ENCODE results near the gene ADCY1. TPM values are rescaled to one million over a fixed set of nuclear protein-coding genes. Genes with fewer than 3 reads are reported as not detected.

Gene ADCY1
- total RNA-seq, 1 donor from 2014 or later, result 9.4 TPM

- Mint-ChIP-seq H3K27me3 (ENCODE audit: low read depth) (no peaks in the 10 kb centered on the region), H3K27ac (no peak overlapping the region), H3K9me3 (no peaks in the 10 kb centered on the region), H3K4me3 (ENCODE audit: low read depth) (no peak overlapping the region), H3K4me1 (ENCODE audit: low read depth) (peaks cover 5% of the 10 kb centered on the region), H3K36me3 (ENCODE audit: low read depth) (no peaks in the 10 kb centered on the region)
- intact Hi-C loops (cut with micrococcal nuclease), result no loop called here
- DNase-seq (ENCODE audit: low spot score), result no peak
Observed at GRCh38 chr7:45687185-45687560, 113.0 kb downstream of the ADCY1 start.

- peak; percentile 6 for DNase-seq (ENCODE audit: low spot score)
- Mint-ChIP-seq H3K27ac (no peak overlapping the region), H3K27me3 (ENCODE audit: low read depth) (no peaks in the 10 kb centered on the region), H3K4me1 (ENCODE audit: low read depth) (peaks cover 5% of the 10 kb centered on the region), H3K36me3 (ENCODE audit: low read depth) (no peaks in the 10 kb centered on the region), H3K9me3 (no peaks in the 10 kb centered on the region), H3K4me3 (ENCODE audit: low read depth) (no peak overlapping the region)
- intact Hi-C loops (cut with micrococcal nuclease), result no loop called here
Observed at GRCh38 chr7:45687721-45688120, 113.6 kb downstream of the ADCY1 start.

GRCh38 chr7:45688382-45688781 is 114.2 kb downstream of the ADCY1 start:
- intact Hi-C loops (cut with micrococcal nuclease), result no loop called here
- Mint-ChIP-seq H3K4me3 (ENCODE audit: low read depth) (no peak overlapping the region), H3K27me3 (ENCODE audit: low read depth) (no peaks in the 10 kb centered on the region), H3K4me1 (ENCODE audit: low read depth) (peaks cover 5% of the 10 kb centered on the region), H3K36me3 (ENCODE audit: low read depth) (no peaks in the 10 kb centered on the region), H3K27ac (no peak overlapping the region), H3K9me3 (no peaks in the 10 kb centered on the region)
- no peak for DNase-seq (ENCODE audit: low spot score)

GRCh38 chr7:45689011-45689796 is 115.0 kb downstream of the ADCY1 start:
- no peak for DNase-seq (ENCODE audit: low spot score)
- no peak overlapping the region for H3K27ac Mint-ChIP-seq
- no peaks in the 10 kb centered on the region for H3K36me3 Mint-ChIP-seq (ENCODE audit: low read depth)
- H3K4me1 Mint-ChIP-seq (ENCODE audit: low read depth), result peaks cover 5% of the 10 kb centered on the region
- H3K9me3 Mint-ChIP-seq, result no peaks in the 10 kb centered on the region
- intact Hi-C loops (cut with micrococcal nuclease), result no loop called here
- H3K4me3 Mint-ChIP-seq (ENCODE audit: low read depth), result no peak overlapping the region
- no peaks in the 10 kb centered on the region for H3K27me3 Mint-ChIP-seq (ENCODE audit: low read depth)

GRCh38 chr7:45689797-45690761 is 115.9 kb downstream of the ADCY1 start:
- H3K27me3 Mint-ChIP-seq (ENCODE audit: low read depth), result no peaks in the 10 kb centered on the region
- intact Hi-C loops (cut with micrococcal nuclease), result no loop called here
- no peaks in the 10 kb centered on the region for H3K9me3 Mint-ChIP-seq
- no peaks in the 10 kb centered on the region for H3K36me3 Mint-ChIP-seq (ENCODE audit: low read depth)
- H3K4me1 Mint-ChIP-seq (ENCODE audit: low read depth), result peaks cover 5% of the 10 kb centered on the region
- no peak for DNase-seq (ENCODE audit: low spot score)
- no peak overlapping the region for H3K4me3 Mint-ChIP-seq (ENCODE audit: low read depth)
- no peak overlapping the region for H3K27ac Mint-ChIP-seq

- no peaks in the 10 kb centered on the region for H3K27me3 Mint-ChIP-seq (ENCODE audit: low read depth)
- intact Hi-C loops (cut with micrococcal nuclease), result no loop called here
- no peak overlapping the region for H3K27ac Mint-ChIP-seq
- H3K36me3 Mint-ChIP-seq (ENCODE audit: low read depth), result no peaks in the 10 kb centered on the region
- DNase-seq (ENCODE audit: low spot score), result no peak
- no peaks in the 10 kb centered on the region for H3K9me3 Mint-ChIP-seq
- peaks cover 5% of the 10 kb centered on the region for H3K4me1 Mint-ChIP-seq (ENCODE audit: low read depth)
- no peak overlapping the region for H3K4me3 Mint-ChIP-seq (ENCODE audit: low read depth)
Observed at GRCh38 chr7:45690762-45691150, 116.6 kb downstream of the ADCY1 start.

GRCh38 chr7:45691155-45691656 is 117.0 kb downstream of the ADCY1 start:
- no peak for DNase-seq (ENCODE audit: low spot score)

GRCh38 chr7:45692031-45692430 is 117.9 kb downstream of the ADCY1 start:
- Mint-ChIP-seq H3K9me3 (no peaks in the 10 kb centered on the region), H3K27me3 (ENCODE audit: low read depth) (no peaks in the 10 kb centered on the region), H3K4me1 (ENCODE audit: low read depth) (peaks cover 5% of the 10 kb centered on the region), H3K4me3 (ENCODE audit: low read depth) (no peak overlapping the region), H3K36me3 (ENCODE audit: low read depth) (no peaks in the 10 kb centered on the region), H3K27ac (no peak overlapping the region)
- DNase-seq (ENCODE audit: low spot score), result no peak
- intact Hi-C loops (cut with micrococcal nuclease), result no loop called here

More at GRCh38 chr7:45691155-45691656, 117.0 kb downstream of the ADCY1 start:
- no peak overlapping the region for H3K27ac Mint-ChIP-seq
- no peaks in the 10 kb centered on the region for H3K9me3 Mint-ChIP-seq
- no peaks in the 10 kb centered on the region for H3K27me3 Mint-ChIP-seq (ENCODE audit: low read depth)
- H3K4me1 Mint-ChIP-seq (ENCODE audit: low read depth), result peaks cover 5% of the 10 kb centered on the region
- intact Hi-C loops (cut with micrococcal nuclease), result no loop called here
- H3K4me3 Mint-ChIP-seq (ENCODE audit: low read depth), result no peak overlapping the region
- no peaks in the 10 kb centered on the region for H3K36me3 Mint-ChIP-seq (ENCODE audit: low read depth)

- Mint-ChIP-seq H3K27me3 (ENCODE audit: low read depth) (peaks cover 3% of the 10 kb centered on the region), H3K36me3 (ENCODE audit: low read depth) (no peaks in the 10 kb centered on the region), H3K27ac (no peak overlapping the region), H3K9me3 (no peaks in the 10 kb centered on the region), H3K4me1 (ENCODE audit: low read depth) (no peaks in the 10 kb centered on the region), H3K4me3 (ENCODE audit: low read depth) (no peak overlapping the region)
- intact Hi-C loops (cut with micrococcal nuclease), result no loop called here
- DNase-seq (ENCODE audit: low spot score), result no peak
Observed at GRCh38 chr7:45695249-45695995, 121.3 kb downstream of the ADCY1 start.

GRCh38 chr7:45696476-45696875 is 122.3 kb downstream of the ADCY1 start:
- Mint-ChIP-seq H3K36me3 (ENCODE audit: low read depth) (no peaks in the 10 kb centered on the region), H3K27ac (no peak overlapping the region), H3K9me3 (no peaks in the 10 kb centered on the region), H3K4me1 (ENCODE audit: low read depth) (no peaks in the 10 kb centered on the region), H3K4me3 (ENCODE audit: low read depth) (no peak overlapping the region), H3K27me3 (ENCODE audit: low read depth) (peaks cover 3% of the 10 kb centered on the region)
- intact Hi-C loops (cut with micrococcal nuclease), result no loop called here
- DNase-seq (ENCODE audit: low spot score), result no peak

GRCh38 chr7:45697576-45698136 is 123.5 kb downstream of the ADCY1 start:
- H3K4me3 Mint-ChIP-seq (ENCODE audit: low read depth), result no peak overlapping the region
- no peaks in the 10 kb centered on the region for H3K36me3 Mint-ChIP-seq (ENCODE audit: low read depth)
- H3K4me1 Mint-ChIP-seq (ENCODE audit: low read depth), result no peaks in the 10 kb centered on the region
- peaks cover 3% of the 10 kb centered on the region for H3K27me3 Mint-ChIP-seq (ENCODE audit: low read depth)
- H3K9me3 Mint-ChIP-seq, result no peaks in the 10 kb centered on the region
- H3K27ac Mint-ChIP-seq, result no peak overlapping the region
- no peak for DNase-seq (ENCODE audit: low spot score)
- intact Hi-C loops (cut with micrococcal nuclease), result no loop called here

GRCh38 chr7:45698303-45699014 is 124.3 kb downstream of the ADCY1 start:
- Mint-ChIP-seq H3K4me1 (ENCODE audit: low read depth) (no peaks in the 10 kb centered on the region), H3K4me3 (ENCODE audit: low read depth) (no peak overlapping the region), H3K27ac (no peak overlapping the region), H3K9me3 (no peaks in the 10 kb centered on the region), H3K27me3 (ENCODE audit: low read depth) (peaks cover 3% of the 10 kb centered on the region), H3K36me3 (ENCODE audit: low read depth) (no peaks in the 10 kb centered on the region)
- peak; percentile 3 for DNase-seq (ENCODE audit: low spot score)
- intact Hi-C loops (cut with micrococcal nuclease), result no loop called here

All from activated T-helper 2 cell treated with anti-CD3 and anti-CD28 coated beads, Interferon-gamma antibody, Interleukin-2, Interleukin-4, amounts not matched to agents 10 μg/mL and 5 μg/mL and 100 μg/mL, durations not matched to agents 14 hours and 24 hours and 36 hours (primary cell).